Measurements from ENCODE around the gene ZNRF3. TPM values are rescaled to one million over a fixed set of nuclear protein-coding genes. Genes with fewer than 3 reads are reported as not detected.

Gene ZNRF3
- total RNA-seq, 1 donor from 2014 or later: 5.8 TPM

GRCh38 chr22:28977060-28977459 is 93.7 kb downstream of the ZNRF3 start:
- TF ChIP-seq EZH2 (IDR thresholded peaks at IDR 0.05; ENCODE audit: insufficient read depth, low read length): no peak
- no peak for TF ChIP-seq CTCF (IDR thresholded peaks at IDR 0.05; ENCODE audit: insufficient read depth, low read depth, low read length)
- H3K4me1 ChIP-seq (ENCODE audit: insufficient read depth, low read length): peaks cover 27% of the 10 kb centered on the region
- H3K27me3 Mint-ChIP-seq (ENCODE audit: low read depth, unreplicated experiment): no peaks in the 10 kb centered on the region
- H3K36me3 ChIP-seq (ENCODE audit: insufficient read depth, low read length): no peaks in the 10 kb centered on the region
- peak overlapping the region; percentile 50 for H3K4me3 ChIP-seq (ENCODE audit: insufficient read depth, low read depth, low read length)
- peak overlapping the region; percentile 80 for H3K27ac Mint-ChIP-seq (ENCODE audit: unreplicated experiment)
- peak overlapping the region; percentile 77 for H3K27ac ChIP-seq (ENCODE audit: low read depth, low read length)
- no peaks in the 10 kb centered on the region for H3K27me3 ChIP-seq (ENCODE audit: insufficient read depth, low read length)
- no peak for FAIRE-seq
- H3K36me3 Mint-ChIP-seq (ENCODE audit: low read depth, unreplicated experiment): peaks cover 3% of the 10 kb centered on the region
- no peak for DNase-seq (ENCODE audit: low read depth)
- H3K9me3 ChIP-seq (ENCODE audit: insufficient read depth, low read depth, low read length): no peaks in the 10 kb centered on the region
- peaks cover 14% of the 10 kb centered on the region for H3K79me2 ChIP-seq (ENCODE audit: insufficient read depth, low read length)
- H4K20me1 ChIP-seq (ENCODE audit: insufficient read depth, low read length): no peaks in the 10 kb centered on the region
- peak overlapping the region; percentile 2 for H2AFZ ChIP-seq (ENCODE audit: low read depth, low read length)
- peaks cover 38% of the 10 kb centered on the region for H3K4me1 Mint-ChIP-seq (ENCODE audit: low read depth, unreplicated experiment)
- H3K4me2 ChIP-seq (ENCODE audit: low read length): peak overlapping the region; percentile 85
- peak overlapping the region; percentile 74 for H3K9ac ChIP-seq (ENCODE audit: low read length)
- peaks cover 3% of the 10 kb centered on the region for H3K9me3 Mint-ChIP-seq (ENCODE audit: unreplicated experiment)
- peak overlapping the region; percentile 11 for H3K4me3 Mint-ChIP-seq (ENCODE audit: unreplicated experiment)

- H3K27me3 ChIP-seq (ENCODE audit: insufficient read depth, low read length): no peaks in the 10 kb centered on the region
- H3K9ac ChIP-seq (ENCODE audit: low read length): peak overlapping the region; percentile 74
- peaks cover 35% of the 10 kb centered on the region for H3K4me1 Mint-ChIP-seq (ENCODE audit: low read depth, unreplicated experiment)
- FAIRE-seq: peak; percentile 58
- peak; percentile 51 for DNase-seq (ENCODE audit: low read depth)
- no peaks in the 10 kb centered on the region for H3K9me3 ChIP-seq (ENCODE audit: insufficient read depth, low read depth, low read length)
- H3K4me1 ChIP-seq (ENCODE audit: insufficient read depth, low read length): peaks cover 27% of the 10 kb centered on the region
- no peak overlapping the region for H3K4me3 Mint-ChIP-seq (ENCODE audit: unreplicated experiment)
- no peaks in the 10 kb centered on the region for H3K9me3 Mint-ChIP-seq (ENCODE audit: unreplicated experiment)
- peak overlapping the region; percentile 85 for H3K4me2 ChIP-seq (ENCODE audit: low read length)
- peak overlapping the region; percentile 2 for H2AFZ ChIP-seq (ENCODE audit: low read depth, low read length)
- H3K79me2 ChIP-seq (ENCODE audit: insufficient read depth, low read length): peaks cover 14% of the 10 kb centered on the region
- no peaks in the 10 kb centered on the region for H3K36me3 ChIP-seq (ENCODE audit: insufficient read depth, low read length)
- H3K36me3 Mint-ChIP-seq (ENCODE audit: low read depth, unreplicated experiment): no peaks in the 10 kb centered on the region
- TF ChIP-seq EZH2 (IDR thresholded peaks at IDR 0.05; ENCODE audit: insufficient read depth, low read length) (no peak), CTCF (IDR thresholded peaks at IDR 0.05; ENCODE audit: insufficient read depth, low read depth, low read length) (no peak)
- H3K27me3 Mint-ChIP-seq (ENCODE audit: low read depth, unreplicated experiment): no peaks in the 10 kb centered on the region
- peak overlapping the region; percentile 50 for H3K4me3 ChIP-seq (ENCODE audit: insufficient read depth, low read depth, low read length)
- peak overlapping the region; percentile 77 for H3K27ac ChIP-seq (ENCODE audit: low read depth, low read length)
- peak overlapping the region; percentile 80 for H3K27ac Mint-ChIP-seq (ENCODE audit: unreplicated experiment)
- H4K20me1 ChIP-seq (ENCODE audit: insufficient read depth, low read length): no peaks in the 10 kb centered on the region
Measured at GRCh38 chr22:28977481-28977971, 94.2 kb downstream of the ZNRF3 start.

GRCh38 chr22:28978158-28978557 is 94.8 kb downstream of the ZNRF3 start:
- H3K36me3 Mint-ChIP-seq (ENCODE audit: low read depth, unreplicated experiment): no peaks in the 10 kb centered on the region
- peaks cover 14% of the 10 kb centered on the region for H3K79me2 ChIP-seq (ENCODE audit: insufficient read depth, low read length)
- no peaks in the 10 kb centered on the region for H3K36me3 ChIP-seq (ENCODE audit: insufficient read depth, low read length)
- H4K20me1 ChIP-seq (ENCODE audit: insufficient read depth, low read length): no peaks in the 10 kb centered on the region
- H3K9me3 Mint-ChIP-seq (ENCODE audit: unreplicated experiment): no peaks in the 10 kb centered on the region
- no peak for TF ChIP-seq CTCF (IDR thresholded peaks at IDR 0.05; ENCODE audit: insufficient read depth, low read depth, low read length)
- no peak overlapping the region for H2AFZ ChIP-seq (ENCODE audit: low read depth, low read length)
- no peaks in the 10 kb centered on the region for H3K27me3 Mint-ChIP-seq (ENCODE audit: low read depth, unreplicated experiment)
- peak overlapping the region; percentile 85 for H3K4me2 ChIP-seq (ENCODE audit: low read length)
- peak overlapping the region; percentile 50 for H3K4me3 ChIP-seq (ENCODE audit: insufficient read depth, low read depth, low read length)
- DNase-seq (ENCODE audit: low read depth) (peak; percentile 65), FAIRE-seq (no peak)
- no peak overlapping the region for H3K4me3 Mint-ChIP-seq (ENCODE audit: unreplicated experiment)
- no peaks in the 10 kb centered on the region for H3K9me3 ChIP-seq (ENCODE audit: insufficient read depth, low read depth, low read length)
- peak overlapping the region; percentile 80 for H3K27ac Mint-ChIP-seq (ENCODE audit: unreplicated experiment)
- no peaks in the 10 kb centered on the region for H3K27me3 ChIP-seq (ENCODE audit: insufficient read depth, low read length)
- H3K4me1 ChIP-seq (ENCODE audit: insufficient read depth, low read length): peaks cover 27% of the 10 kb centered on the region
- peak overlapping the region; percentile 74 for H3K9ac ChIP-seq (ENCODE audit: low read length)
- peak overlapping the region; percentile 77 for H3K27ac ChIP-seq (ENCODE audit: low read depth, low read length)
- peaks cover 38% of the 10 kb centered on the region for H3K4me1 Mint-ChIP-seq (ENCODE audit: low read depth, unreplicated experiment)
